HCT116 (cell line): ENCODE measurements around the gene FNDC11.

Experiments used
- POLR2A ChIP-seq: IDR thresholded peaks from 2 replicates; pipeline ENCODE4 v1.7.0; 2011; ENCODE audit warnings: borderline replicate concordance; ENCODE audit not compliant: insufficient read depth, insufficient read length; ENCODE audit errors: extremely low read depth
- POLR2AphosphoS5 ChIP-seq: IDR thresholded peaks from 2 replicates; pipeline ENCODE4 v1.6.1; 2011; ENCODE audit warnings: mild to moderate bottlenecking, low read depth, low read length, moderate library complexity
- TF ChIP-seq, protein P1 (sequence below), 3 experiments: fragments of 200-600 bp in 1 of 3; sonication (generic) in 1 of 3; IDR thresholded peaks in 2 of 3; conservative IDR thresholded peaks in 1 of 3; 2 replicates each; pipeline ENCODE4 v1.5.1; 2012 to 2017; ENCODE audit warnings: low read depth in 2 of 3, low read length in 2 of 3, antibody characterized with exemption in 1 of 3, borderline replicate concordance in 1 of 3, control low read depth in 1 of 3, mild to moderate bottlenecking in 1 of 3, mixed read lengths in 1 of 3, mixed run types in 1 of 3, moderate library complexity in 1 of 3; ENCODE audit not compliant: insufficient read depth in 1 of 3

DNA sequence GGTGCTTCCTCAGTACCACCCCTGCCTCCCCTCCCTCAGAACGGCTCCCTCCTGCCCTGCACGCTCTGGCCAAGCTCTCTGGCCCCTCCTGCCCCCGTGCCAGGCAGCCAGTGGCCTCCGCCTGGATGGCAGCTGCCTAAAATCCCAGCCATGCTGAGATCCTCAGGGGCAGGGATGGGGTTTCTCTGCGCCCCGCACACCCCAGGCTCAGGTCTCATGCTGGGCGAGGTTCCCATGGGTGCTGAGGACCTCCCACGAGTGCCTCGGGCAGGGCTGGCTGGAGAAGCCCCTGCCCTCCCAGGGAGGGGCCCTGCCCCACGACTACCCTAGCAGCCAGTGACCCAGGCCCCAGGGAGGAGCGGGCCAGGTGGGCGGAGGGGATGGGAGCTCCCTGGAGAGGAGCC lies 19.5 kb upstream of the FNDC11 start:
- TF ChIP-seq, protein P1, sequence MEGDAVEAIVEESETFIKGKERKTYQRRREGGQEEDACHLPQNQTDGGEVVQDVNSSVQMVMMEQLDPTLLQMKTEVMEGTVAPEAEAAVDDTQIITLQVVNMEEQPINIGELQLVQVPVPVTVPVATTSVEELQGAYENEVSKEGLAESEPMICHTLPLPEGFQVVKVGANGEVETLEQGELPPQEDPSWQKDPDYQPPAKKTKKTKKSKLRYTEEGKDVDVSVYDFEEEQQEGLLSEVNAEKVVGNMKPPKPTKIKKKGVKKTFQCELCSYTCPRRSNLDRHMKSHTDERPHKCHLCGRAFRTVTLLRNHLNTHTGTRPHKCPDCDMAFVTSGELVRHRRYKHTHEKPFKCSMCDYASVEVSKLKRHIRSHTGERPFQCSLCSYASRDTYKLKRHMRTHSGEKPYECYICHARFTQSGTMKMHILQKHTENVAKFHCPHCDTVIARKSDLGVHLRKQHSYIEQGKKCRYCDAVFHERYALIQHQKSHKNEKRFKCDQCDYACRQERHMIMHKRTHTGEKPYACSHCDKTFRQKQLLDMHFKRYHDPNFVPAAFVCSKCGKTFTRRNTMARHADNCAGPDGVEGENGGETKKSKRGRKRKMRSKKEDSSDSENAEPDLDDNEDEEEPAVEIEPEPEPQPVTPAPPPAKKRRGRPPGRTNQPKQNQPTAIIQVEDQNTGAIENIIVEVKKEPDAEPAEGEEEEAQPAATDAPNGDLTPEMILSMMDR (IDR thresholded peaks at IDR 0.05 in 2 of 3, conservative IDR thresholded peaks at IDR 0.05 in 1 of 3; ENCODE audit: borderline replicate concordance in 1 of 3, insufficient read depth in 1 of 3, low read depth in 2 of 3, low read length in 2 of 3): no peak
- no peak for TF ChIP-seq POLR2AphosphoS5
- no peak for TF ChIP-seq POLR2A
